Measurements from ENCODE around the gene ANAPC2. TPM values are rescaled to one million over a fixed set of nuclear protein-coding genes. Genes with fewer than 3 reads are reported as not detected.

Gene ANAPC2
- total RNA-seq, 4 donors from 2014 or later, result 37.7 to 118 (median 78.7) TPM

- no peaks in the 10 kb centered on the region for H3K36me3 ChIP-seq
- no peaks in the 10 kb centered on the region for H3K9me3 ChIP-seq
- DNase-seq, result no peak
- H3K4me3 ChIP-seq, result no peak overlapping the region
- H3K4me1 ChIP-seq, result peaks cover 0 to 6% (median 3%) of the 10 kb centered on the region in 4 donors
- peaks cover 0 to 24% of the 10 kb centered on the region in 2 donors for H3K27me3 ChIP-seq
- TF ChIP-seq, protein P1, sequence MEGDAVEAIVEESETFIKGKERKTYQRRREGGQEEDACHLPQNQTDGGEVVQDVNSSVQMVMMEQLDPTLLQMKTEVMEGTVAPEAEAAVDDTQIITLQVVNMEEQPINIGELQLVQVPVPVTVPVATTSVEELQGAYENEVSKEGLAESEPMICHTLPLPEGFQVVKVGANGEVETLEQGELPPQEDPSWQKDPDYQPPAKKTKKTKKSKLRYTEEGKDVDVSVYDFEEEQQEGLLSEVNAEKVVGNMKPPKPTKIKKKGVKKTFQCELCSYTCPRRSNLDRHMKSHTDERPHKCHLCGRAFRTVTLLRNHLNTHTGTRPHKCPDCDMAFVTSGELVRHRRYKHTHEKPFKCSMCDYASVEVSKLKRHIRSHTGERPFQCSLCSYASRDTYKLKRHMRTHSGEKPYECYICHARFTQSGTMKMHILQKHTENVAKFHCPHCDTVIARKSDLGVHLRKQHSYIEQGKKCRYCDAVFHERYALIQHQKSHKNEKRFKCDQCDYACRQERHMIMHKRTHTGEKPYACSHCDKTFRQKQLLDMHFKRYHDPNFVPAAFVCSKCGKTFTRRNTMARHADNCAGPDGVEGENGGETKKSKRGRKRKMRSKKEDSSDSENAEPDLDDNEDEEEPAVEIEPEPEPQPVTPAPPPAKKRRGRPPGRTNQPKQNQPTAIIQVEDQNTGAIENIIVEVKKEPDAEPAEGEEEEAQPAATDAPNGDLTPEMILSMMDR (IDR thresholded peaks at IDR 0.05), result no peak
- no peak for TF ChIP-seq POLR2A (IDR thresholded peaks at IDR 0.05)
- no peak overlapping the region for H3K27ac ChIP-seq
Measured at GRCh38 chr9:137141050-137141810, 47.1 kb downstream of the ANAPC2 start.

DNA sequence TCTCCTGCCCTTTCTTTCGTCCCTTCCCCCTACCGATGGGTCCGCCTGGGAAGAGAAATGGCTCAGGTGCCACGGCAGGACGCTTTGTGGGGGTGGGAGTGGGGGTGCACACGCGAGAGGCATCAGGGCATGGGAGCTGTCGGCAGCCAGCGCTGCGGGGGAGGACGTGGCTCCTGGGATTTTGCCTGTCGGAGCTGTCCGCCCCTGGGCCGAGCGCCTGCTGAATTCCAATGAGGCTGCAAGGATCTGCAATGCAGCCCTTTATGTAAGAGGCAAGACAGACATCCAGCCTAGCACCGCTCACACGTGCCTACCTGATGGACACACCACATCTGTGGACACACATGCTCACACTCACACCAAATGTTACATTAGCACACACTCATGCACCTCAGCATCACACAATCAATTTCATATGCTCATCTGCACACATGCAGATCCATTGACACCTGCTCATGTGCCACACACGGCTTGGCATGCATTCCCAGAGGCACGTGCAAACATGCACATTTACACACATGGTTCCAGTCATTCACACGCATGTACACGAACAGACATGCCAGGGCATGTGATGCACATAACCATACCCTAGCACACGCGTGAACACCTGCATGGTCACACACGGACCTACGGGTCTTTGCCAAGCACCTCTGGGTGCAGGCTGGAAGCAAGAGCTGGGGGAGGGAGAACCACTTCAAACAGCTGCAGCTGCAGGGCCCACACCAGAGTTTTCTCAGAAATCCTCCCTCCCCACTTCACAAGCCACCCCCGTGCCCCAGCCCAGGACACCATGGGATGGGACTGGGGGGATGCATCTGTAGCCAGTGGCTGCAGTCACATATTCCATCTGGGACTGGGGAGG lies 48.0 kb downstream of the ANAPC2 start:
- H3K4me1 ChIP-seq, result peaks cover 0 to 8% (median 3%) of the 10 kb centered on the region in 4 donors
- no peaks in the 10 kb centered on the region for H3K36me3 ChIP-seq
- H3K4me3 ChIP-seq, result no peak overlapping the region
- H3K27me3 ChIP-seq, result peaks cover 0 to 24% of the 10 kb centered on the region in 2 donors
- H3K9me3 ChIP-seq, result no peaks in the 10 kb centered on the region
- DNase-seq, result no peak
- no peak overlapping the region for H3K27ac ChIP-seq
- TF ChIP-seq POLR2A (IDR thresholded peaks at IDR 0.05), result no peak
- TF ChIP-seq, protein P1 (IDR thresholded peaks at IDR 0.05), result no peak

GRCh38 chr9:137139468-137140150 lies 48.8 kb downstream of the ANAPC2 start:
- H3K9me3 ChIP-seq, result no peaks in the 10 kb centered on the region
- H3K36me3 ChIP-seq, result no peaks in the 10 kb centered on the region
- DNase-seq, result no peak
- no peak for TF ChIP-seq POLR2A (IDR thresholded peaks at IDR 0.05)
- TF ChIP-seq, protein P1 (IDR thresholded peaks at IDR 0.05), result no peak
- H3K27ac ChIP-seq, result no peak overlapping the region
- peaks cover 0 to 8% (median 3%) of the 10 kb centered on the region in 4 donors for H3K4me1 ChIP-seq
- H3K27me3 ChIP-seq, result peaks cover 0 to 24% of the 10 kb centered on the region in 2 donors
- no peak overlapping the region for H3K4me3 ChIP-seq

GRCh38 chr9:137138722-137139467 lies 49.5 kb downstream of the ANAPC2 start, which contains the start of gene GRIN1:
Gene GRIN1 (plus strand): TSS chr9:137139154. CDS start chr9:137139487, 333 bp downstream.
- no peak within 1 kb of the TSS for H3K27ac ChIP-seq
- no peaks in the 10 kb centered on the region for H3K9me3 ChIP-seq
- no peaks in the 10 kb centered on the region for H3K36me3 ChIP-seq
- H3K27me3 ChIP-seq, result peaks cover 0 to 24% of the 10 kb centered on the region in 2 donors
- DNase-seq, result no peak
- no peak within 1 kb of the TSS for H3K4me3 ChIP-seq
- H3K4me1 ChIP-seq, result peaks cover 0 to 8% (median 3%) of the 10 kb centered on the region in 4 donors
- TF ChIP-seq, protein P1 (IDR thresholded peaks at IDR 0.05), result no peak
- no peak for TF ChIP-seq POLR2A (IDR thresholded peaks at IDR 0.05)
